GM18507 (cell line): Measurements from ENCODE around the gene INSIG2.

Experiments
- DNase-seq: peaks from one replicate; pipeline ENCODE4 v3.0.0; 2011; ENCODE audit warnings: low read depth; ENCODE audit not compliant: insufficient read length; ENCODE audit errors: extremely low spot score
- FAIRE-seq: peaks from 2 replicates; lab custom pipeline; 2011; peaks lifted over from hg19 to GRCh38; lab: Jason Lieb, UNC

Gene INSIG2

DNA sequence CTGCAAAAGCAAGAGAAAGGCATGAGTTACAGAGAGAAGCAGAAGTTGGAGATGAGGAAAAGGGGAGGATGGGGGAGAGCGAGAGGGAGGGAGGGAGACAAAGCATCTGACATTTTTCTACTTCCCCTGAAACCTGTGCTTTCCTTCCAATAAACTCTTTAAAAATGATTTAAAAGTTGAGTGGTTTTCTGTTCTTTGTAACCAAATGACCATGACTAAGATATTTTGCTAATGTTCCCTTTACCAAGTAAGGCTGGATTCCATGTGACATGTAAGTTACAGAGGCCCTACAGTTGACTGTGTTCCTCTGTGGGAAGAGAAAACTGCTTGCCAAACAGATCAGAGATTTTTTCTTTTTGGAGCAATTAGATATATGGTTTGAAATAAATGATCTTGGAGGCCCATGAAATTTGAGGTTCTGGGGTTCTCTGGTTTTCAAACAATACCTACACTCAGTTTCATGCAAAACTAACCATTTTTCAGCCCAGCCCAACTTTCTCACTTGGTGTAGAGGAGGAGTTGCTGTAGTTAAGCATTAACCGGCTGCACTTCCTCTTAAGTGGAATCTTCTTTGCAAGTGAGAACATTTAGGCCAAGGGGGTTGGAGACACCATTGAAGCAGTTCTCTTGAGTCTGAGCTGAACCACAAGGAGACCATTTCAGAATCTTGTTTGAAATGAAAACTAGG is 34.5 kb downstream of the INSIG2 start:
- FAIRE-seq, result peak; percentile 92
- DNase-seq, result peak; percentile 62

DNA sequence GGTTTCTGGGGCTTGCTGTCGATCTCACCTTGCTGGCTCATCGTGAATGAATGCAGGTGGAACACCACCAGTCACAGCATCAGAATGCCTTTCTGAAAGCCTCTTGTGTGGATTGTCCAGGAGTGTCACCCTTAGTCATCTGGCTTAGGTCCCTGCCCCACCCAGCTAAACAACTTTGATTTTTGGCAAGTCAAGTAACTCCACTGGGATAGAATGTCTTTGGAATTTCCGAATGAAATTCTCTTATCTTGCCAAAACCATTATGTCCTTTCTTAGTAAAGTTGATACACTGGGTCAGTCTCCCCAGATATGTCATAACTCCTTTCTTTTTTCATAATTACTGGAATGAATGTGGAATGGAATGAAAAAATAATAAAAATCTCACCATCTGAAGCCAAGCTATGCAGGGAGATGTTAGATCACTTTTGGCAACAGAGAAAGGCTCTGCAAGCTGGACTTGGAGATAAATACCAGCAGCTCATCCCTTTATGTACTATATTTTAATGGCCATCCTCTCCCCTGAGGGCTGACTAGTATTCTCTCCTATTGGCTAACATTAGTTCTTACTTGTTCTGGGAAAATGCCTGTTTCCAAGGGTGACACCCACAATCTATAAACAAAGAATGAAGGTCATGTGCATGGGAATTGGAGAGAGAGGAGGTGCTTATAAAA is 35.4 kb downstream of the INSIG2 start:
- no peak for FAIRE-seq

DNA sequence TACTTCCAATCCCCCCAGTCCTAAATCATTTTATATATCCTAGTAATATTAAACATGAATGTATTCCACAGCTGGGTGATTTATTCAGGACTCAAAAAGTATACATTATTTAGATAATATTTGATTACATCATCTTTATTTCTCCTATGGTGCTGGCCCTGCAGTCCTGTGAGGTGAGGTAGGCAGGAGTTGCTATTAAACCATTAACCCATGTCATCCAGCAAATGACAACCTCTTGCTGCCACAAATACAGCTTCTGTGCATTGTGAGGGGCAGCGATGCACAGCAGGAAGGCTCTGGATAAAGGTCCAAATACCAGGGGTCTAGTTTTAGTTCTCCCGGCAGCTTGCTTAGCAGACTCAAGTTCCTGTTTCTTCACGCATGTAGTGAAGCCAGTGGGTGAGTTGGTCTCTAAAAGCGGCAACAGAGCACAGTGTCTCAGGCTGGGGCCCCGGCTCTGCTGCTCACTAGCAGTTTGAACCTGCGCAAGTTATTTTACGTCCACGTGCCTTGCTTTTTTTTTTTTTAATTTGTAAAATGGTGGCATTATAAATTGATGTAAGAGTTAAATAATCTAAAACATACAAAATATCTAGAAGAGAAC is 36.1 kb downstream of the INSIG2 start:
- DNase-seq (no peak), FAIRE-seq (peak; percentile 56)

More for the DNA sequence above, 35.4 kb downstream of the INSIG2 start:
- no peak for DNase-seq

DNA sequence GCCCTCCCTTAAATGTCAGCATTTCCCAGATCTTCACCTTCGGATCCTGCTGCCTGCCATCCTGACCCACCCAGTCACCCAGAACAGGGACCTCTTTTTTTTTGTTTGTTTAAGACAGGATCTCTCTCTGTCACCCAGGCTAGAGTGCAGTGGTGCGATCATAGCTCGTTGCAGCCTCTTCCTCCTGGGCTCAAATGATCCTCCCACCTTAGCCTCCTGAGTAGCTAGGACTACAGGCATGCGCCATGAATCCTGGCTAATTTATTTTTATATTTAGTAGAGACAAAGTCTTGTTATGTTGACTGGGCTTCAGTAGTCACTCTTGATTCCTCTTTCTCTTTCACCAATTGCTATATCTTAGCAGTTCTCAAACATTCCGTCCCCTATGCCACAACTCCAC is 39.0 kb downstream of the INSIG2 start:
- FAIRE-seq, result no peak
- no peak for DNase-seq

DNA sequence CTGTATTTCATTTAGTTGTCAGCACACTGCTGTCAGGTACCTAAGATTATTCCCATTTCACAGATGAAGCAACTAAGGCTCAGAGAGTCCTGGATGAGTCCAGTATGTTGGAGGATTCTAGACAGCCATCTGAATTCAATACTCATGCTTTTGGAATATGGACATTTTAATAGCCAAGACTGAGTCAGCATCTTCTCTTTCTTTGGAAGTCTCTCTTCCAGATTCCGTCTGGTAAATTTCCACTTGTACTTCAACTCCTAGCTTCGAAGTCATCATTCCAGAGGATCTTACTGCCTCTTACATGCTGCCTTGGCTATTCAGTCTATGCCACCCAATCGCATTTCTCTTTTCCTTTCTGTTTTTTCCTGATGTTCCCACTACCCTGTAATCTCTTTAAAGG is 40.6 kb downstream of the INSIG2 start:
- FAIRE-seq, result no peak
- DNase-seq, result no peak

DNA sequence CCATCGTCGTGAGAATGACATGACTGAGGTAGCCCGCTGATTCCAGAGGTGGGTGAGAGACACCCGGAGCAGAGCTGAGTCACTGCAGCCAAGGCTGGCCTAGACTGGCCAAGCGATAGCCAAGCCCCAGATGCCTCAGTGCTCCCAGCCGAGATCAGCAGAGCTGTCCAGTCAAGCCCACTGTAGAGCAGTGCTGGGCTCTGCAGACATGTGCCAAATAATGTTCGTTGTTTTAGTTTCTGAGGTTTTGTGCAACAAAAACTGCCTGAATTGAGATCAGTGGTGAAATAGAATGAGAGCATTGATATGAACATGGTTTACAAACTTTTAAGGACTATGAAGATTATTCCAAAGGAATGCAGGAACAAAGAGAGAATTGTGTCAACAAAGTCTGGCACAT is 42.1 kb downstream of the INSIG2 start:
- no peak for DNase-seq
- no peak for FAIRE-seq

DNA sequence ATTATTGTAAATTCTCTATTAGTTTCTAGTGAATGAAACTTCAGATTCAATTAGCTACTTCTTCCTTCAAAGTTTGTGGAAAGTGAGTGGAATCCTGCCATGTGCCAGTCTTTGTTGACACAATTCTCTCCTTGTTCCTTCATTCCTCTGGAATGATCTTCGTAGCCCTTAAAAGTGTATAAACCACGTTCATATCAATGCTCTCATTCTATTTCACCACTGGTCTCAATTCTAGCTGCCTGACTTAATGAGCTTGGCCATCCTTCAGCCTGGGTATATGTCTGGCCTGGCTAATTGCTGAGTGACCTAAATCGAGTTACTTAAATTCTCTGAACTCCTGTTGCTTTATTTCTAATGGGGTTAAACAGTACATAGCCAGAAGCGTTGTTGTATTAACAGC is 43.5 kb downstream of the INSIG2 start:
- no peak for DNase-seq
- no peak for FAIRE-seq

DNA sequence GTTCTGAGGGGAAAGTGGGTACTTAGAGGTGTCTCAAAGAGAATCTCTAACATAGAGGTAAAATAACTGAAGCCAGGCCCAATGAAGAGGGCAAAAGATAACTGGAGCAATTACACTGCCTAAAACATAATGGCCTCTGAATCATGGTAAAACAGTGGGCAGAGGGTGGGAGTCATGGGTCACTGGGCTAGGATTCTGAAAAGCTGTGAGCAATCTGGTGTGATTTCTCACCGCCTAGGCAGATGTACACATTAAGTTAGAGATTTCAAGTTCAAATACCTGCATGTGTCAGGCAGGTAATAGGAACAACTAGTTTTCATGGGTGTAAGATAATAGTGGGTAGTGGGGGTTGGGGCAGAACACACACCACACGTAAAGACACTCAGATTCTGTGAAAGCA is 45.6 kb downstream of the INSIG2 start:
- no peak for DNase-seq

DNA sequence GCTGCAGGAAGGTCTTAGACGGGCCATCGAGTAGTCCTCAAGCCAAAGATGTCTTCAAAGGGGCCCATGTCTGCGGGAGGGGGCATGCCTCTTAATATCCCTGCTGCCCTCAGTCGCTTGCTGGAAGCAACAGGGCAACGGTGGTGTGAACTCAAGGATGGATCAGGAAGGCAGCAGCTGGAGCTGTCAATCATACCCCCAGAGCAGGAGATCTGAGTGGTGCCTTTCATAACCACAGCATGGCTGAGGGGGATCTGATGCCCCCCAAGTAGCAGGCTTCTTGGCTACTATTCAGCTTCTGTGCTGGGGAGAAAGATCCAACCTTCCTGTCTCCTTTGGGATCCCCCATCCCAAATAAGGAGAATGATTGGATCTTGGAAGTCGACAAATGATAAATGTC is 46.4 kb downstream of the INSIG2 start:
- FAIRE-seq (no peak), DNase-seq (no peak)

More for the DNA sequence above, 45.6 kb downstream of the INSIG2 start:
- no peak for FAIRE-seq

DNA sequence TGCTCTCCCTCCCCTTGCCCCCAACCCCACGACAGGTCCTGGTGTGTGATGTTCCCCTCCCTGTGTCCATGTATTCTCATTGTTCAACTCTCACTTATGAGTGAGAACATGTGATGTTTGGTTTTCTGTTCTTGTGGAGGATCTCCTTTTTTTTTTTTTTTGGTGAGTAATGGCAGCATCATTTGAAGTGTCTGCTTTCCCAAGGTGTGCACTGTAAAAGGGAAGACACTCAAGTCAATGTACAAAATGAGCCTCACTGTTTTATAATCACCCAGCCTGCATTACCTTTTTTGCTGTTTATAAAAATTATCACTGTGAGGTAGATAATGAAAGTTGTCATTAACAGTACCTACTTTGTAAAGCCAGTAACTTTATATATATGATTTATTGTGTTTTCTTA is 56.9 kb downstream of the INSIG2 start:
- FAIRE-seq (no peak), DNase-seq (no peak)

DNA sequence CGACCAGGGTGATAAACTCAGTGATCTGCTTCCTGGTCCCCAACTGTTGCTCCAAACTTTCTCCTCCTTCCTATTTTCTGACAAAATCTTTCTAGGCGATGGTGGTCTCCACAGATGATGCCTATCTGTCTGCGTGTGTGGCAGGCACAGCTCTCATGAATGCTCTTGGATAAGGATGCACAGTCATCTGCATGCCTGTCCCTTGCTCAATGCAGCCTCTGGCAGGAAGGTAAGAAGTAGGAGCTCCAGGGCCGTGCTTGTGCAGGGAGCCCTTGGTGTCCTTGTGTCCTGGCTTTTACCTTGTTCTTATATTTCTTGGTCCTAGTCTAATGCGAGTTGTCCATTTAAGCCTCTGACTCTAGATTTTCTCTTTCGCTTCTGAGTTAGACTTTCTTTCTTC is 57.5 kb downstream of the INSIG2 start:
- DNase-seq, result no peak

DNA sequence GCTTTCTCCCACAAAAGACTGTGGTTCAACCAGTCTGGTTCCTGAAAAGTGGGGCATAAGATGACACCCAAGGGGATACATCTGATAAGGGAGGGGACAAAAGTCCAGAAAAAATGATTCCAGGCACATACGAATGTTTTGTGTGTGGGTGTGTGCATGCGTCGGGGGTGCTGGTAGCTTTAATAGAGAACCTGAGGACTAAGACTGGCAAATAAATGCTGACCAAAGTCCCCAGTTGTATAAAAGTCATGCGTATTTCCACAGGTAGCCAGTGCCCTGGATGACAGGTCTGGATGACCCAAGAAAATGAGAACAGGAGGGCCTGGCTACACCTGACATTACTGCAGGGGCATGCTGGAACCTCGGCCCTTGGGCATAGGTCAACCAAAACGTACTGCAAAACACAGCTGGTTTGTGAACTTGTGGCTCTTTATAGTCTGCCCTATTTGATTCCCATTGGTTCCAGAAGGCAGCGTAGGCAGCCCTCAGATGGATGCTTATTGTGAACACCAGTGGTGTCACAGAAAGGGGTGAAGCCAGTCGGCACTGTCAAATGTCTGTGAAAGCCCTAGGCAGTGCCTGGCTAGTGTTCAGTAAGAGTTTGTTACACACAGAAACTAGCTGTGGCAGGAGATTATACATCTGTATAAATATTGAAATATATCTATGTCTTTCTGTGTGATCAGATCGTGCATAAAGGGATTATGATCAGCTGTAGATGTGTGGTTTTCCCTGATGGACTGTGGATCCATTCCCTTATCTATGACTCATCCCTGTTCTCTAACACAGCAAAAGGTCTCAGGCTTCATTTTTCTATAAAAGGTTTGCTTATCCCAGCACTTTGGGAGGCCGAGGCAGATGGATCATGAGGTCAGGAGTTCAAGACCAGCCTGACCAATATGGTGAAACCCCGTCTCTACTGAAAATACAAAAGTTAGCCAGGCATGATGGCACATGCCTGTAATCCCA is 58.3 kb downstream of the INSIG2 start:
- no peak for FAIRE-seq
- no peak for DNase-seq

More for the DNA sequence above, 57.5 kb downstream of the INSIG2 start:
- no peak for FAIRE-seq

DNA sequence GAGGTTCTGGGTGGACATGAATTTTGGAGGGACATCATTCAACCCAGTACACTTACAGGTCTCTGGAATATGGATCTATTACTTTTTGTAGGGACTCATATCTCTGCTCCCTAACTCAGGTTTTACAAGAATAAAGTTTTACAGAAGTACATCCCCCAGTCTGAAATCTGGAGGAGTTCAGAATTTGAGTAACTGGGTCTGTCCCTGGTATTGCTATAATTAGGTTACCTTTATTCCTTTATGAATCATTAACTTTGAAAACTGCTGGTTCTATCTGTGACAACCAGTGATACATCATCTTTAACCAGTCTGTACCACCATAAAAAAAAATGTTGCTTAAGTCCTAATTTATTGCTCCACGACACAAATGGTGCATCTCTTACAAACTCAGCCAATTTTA is 59.9 kb downstream of the INSIG2 start:
- no peak for DNase-seq
- no peak for FAIRE-seq

DNA sequence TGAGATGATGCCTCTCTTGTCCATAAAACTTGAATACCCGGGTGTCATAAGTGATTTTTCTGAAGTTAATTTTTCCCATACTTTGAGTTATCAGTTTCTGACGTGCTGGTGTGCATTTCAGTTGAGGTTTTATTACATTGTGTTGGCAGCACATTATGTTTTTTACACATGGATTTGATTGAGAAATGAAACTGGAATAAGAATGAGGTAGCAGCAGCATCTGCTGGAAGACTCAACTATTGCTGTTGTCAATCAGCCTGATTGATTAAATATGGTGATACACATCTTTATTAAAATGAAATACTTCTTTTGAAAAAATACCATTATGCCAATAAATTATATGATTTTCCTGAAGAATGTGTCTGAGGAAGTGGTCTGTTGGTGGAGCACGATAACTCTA is 60.5 kb downstream of the INSIG2 start:
- FAIRE-seq (no peak), DNase-seq (no peak)

DNA sequence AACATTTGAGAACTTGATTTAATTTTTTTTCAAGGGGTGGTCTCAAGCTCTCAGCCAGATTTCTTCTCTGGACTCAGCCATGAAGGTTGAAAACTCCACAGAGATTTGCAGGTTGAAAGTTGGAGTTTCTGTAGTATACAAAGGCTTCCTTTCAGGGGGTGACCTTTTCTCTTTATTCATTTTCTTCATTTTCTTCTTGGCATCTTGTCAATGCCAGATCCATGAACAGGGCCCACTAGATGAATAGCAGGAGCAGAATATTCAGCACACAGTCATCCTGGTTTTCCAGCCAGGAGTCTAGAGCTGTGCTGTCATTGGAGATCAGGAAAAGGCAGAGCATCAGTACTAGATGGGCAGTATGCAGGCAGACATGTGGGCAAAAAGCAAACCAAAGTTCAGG is 62.0 kb downstream of the INSIG2 start:
- FAIRE-seq (no peak), DNase-seq (no peak)

DNA sequence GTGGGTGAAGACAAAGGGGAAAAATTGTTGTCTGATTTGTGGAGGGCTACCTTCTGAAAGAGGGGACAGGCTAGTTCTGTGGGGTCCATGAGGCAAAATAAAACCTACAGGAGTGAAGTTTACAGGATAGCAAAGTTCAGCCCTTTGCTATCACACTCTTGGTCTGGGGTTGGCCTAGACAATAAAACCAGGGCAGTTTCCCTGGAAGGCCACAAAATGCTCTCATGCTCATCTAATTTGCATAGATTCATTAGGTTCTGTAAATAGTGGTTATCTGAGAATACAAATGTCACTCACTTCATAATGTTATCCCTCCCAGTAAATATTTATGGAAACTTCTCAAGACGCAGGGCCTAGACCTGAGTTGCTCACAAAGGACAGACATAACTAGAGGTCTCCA is 63.6 kb downstream of the INSIG2 start:
- DNase-seq, result no peak
- FAIRE-seq, result no peak

DNA sequence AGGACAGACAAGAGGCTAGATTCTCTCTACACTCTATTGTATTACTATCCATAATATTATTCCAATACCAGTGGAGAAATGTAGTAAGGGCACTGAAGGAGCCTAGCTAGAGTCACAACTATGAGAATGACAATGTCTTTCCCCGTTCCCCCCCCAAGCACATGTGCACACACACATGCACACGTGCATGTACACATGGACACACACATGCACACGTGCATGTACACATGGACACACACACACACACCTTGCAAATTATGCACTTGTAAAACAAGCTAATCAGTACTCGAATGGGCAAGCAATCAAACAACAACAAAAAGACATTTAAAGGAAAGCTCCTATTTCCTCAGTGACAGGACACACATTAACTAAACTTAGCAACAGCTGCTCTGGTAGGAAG is 65.2 kb downstream of the INSIG2 start:
- no peak for FAIRE-seq
- no peak for DNase-seq

DNA sequence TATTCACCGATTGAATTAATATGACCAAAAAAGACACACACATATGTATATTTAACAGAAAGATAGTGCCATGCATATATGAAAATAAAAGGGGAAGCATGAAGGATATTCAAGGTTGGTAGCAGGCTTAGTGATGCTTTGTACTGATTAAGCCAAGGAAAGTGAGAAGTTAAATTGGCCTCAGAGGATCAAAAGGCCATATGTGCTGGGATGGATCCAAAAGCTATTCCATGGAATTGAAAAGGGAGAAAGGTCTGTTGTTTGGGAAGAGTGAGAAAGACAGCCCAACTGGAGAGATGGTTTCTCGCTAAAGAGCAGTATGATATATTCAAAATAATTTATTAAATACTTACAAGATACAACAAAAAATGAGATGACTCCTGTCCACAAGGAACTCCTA is 65.9 kb downstream of the INSIG2 start:
- no peak for DNase-seq
- FAIRE-seq, result no peak
